GM19023 (cell line): ENCODE results near the gene MYO1B.

ENCODE experiments used
- ATAC-seq: cut with Tn5 transposase; IDR thresholded peaks from one replicate; pipeline ENCODE4 v1.9.1; 2021; ENCODE audit warnings: mild to moderate bottlenecking, moderate library complexity; ENCODE audit not compliant: unreplicated experiment

The MYO1B gene

GRCh38 chr2:191394043-191394442, 148.8 kb downstream of the MYO1B start:
- ATAC-seq = no peak

- no peak for ATAC-seq
Measured at GRCh38 chr2:191396794-191397193, 151.6 kb downstream of the MYO1B start.

- ATAC-seq = no peak
Measured at GRCh38 chr2:191399601-191400000, 154.4 kb downstream of the MYO1B start.

- no peak for ATAC-seq
Measured at GRCh38 chr2:191401287-191401686, 156.1 kb downstream of the MYO1B start.

GRCh38 chr2:191402966-191403565, 157.9 kb downstream of the MYO1B start:
- ATAC-seq = no peak

- no peak for ATAC-seq
Measured at GRCh38 chr2:191404568-191404991, 159.4 kb downstream of the MYO1B start.

GRCh38 chr2:191405546-191405945, 160.3 kb downstream of the MYO1B start:
- ATAC-seq = no peak

- ATAC-seq = no peak
Measured at GRCh38 chr2:191410646-191411436, 165.6 kb downstream of the MYO1B start.

GRCh38 chr2:191411472-191411871, 166.3 kb downstream of the MYO1B start:
- ATAC-seq = no peak

- ATAC-seq = no peak
Measured at GRCh38 chr2:191412353-191412752, 167.1 kb downstream of the MYO1B start.

GRCh38 chr2:191415101-191415500, 169.9 kb downstream of the MYO1B start:
- ATAC-seq = no peak

- ATAC-seq = no peak
Measured at GRCh38 chr2:191415858-191416257, 170.7 kb downstream of the MYO1B start.

GRCh38 chr2:191417746-191418145, 172.5 kb downstream of the MYO1B start:
- no peak for ATAC-seq

- ATAC-seq = no peak
Measured at GRCh38 chr2:191421950-191422349, 176.7 kb downstream of the MYO1B start.

GRCh38 chr2:191427031-191427430, 181.8 kb downstream of the MYO1B start:
- ATAC-seq = no peak

GRCh38 chr2:191428141-191428540, 182.9 kb downstream of the MYO1B start:
- ATAC-seq = no peak

- ATAC-seq = no peak
Measured at GRCh38 chr2:191430476-191430875, 185.3 kb downstream of the MYO1B start.

GRCh38 chr2:191432121-191432520, 186.9 kb downstream of the MYO1B start:
- no peak for ATAC-seq

- ATAC-seq = no peak
Measured at GRCh38 chr2:191434072-191434471, 188.9 kb downstream of the MYO1B start.

- ATAC-seq = no peak
Measured at GRCh38 chr2:191435141-191435540, 189.9 kb downstream of the MYO1B start.

GRCh38 chr2:191436368-191437055, 191.3 kb downstream of the MYO1B start:
- no peak for ATAC-seq

GRCh38 chr2:191439481-191439880, 194.3 kb downstream of the MYO1B start:
- ATAC-seq = no peak
